AG04450 (cell line): Measurements from ENCODE around the gene TRIOBP. TPM values are rescaled to one million over a fixed set of nuclear protein-coding genes. Genes with fewer than 3 reads are reported as not detected.

Experiments used
- CTCF ChIA-PET: fragments of 300-600, 350-600 bp; formaldehyde crosslinking; extraction: SDS; loops from one replicate; lab custom pipeline; 2022; ENCODE audit warnings: antibody characterized with exemption, inconsistent platforms; lab: Charles Lee
- POLR2A ChIA-PET: fragments of 350-600 bp; formaldehyde crosslinking; extraction: SDS; loops from one replicate; lab custom pipeline; 2021; ENCODE audit warnings: antibody characterized with exemption, inconsistent platforms; lab: Yijun Ruan, JAX
- DNase-seq: peaks from one replicate; pipeline ENCODE4 v3.0.0-alpha.2; 2011; ENCODE audit warnings: low read depth, low spot score
- H3K27ac ChIP-seq: one replicate; pipeline ENCODE4 v1.5.1; 2012; ENCODE audit warnings: low read depth, low read length, control low read depth
- H3K27me3 ChIP-seq: one replicate; pipeline ENCODE4 v1.6.0; 2012; ENCODE audit warnings: low read length; ENCODE audit not compliant: control insufficient read depth, insufficient read depth
- H3K4me3 ChIP-seq: 2 replicates; pipeline ENCODE4 v1.5.1; 2011; ENCODE audit warnings: mild to moderate bottlenecking, low read depth, low read length, control low read depth
- H3K9me3 ChIP-seq: 2 replicates; pipeline ENCODE4 v1.5.1; 2012; ENCODE audit warnings: low read length; ENCODE audit not compliant: control insufficient read depth, insufficient read depth
- CTCF ChIP-seq: IDR thresholded peaks from 2 replicates; pipeline ENCODE4 v1.5.1; 2011; ENCODE audit warnings: low read depth, low read length, control low read depth, inconsistent platforms
- polyA plus RNA-seq: library from polyadenylated mRNA; depleted of rRNA; stranded (reverse); fragments of >200 nt; gene quantifications from 2 replicates; pipeline ENCODE4 v1.2.3, GENCODE V29; 2011

The TRIOBP gene
- polyA plus RNA-seq, 1 experiment, result 37.0 TPM

- ChIA-PET CTCF (interaction anchor here (1.2 kb wide), 1 partner anchor 10 kb away, joined by 4 read pairs; no protein-coding TSS in a partner anchor), POLR2A (no interaction called here)
- no peak for TF ChIP-seq CTCF
- DNase-seq, result no peak
- H3K9me3 ChIP-seq, result no peaks in the 10 kb centered on the region; the same call in 1 of the 2 replicates
- H3K4me3 ChIP-seq, result no peak overlapping the region
- H3K27me3 ChIP-seq, result no peaks in the 10 kb centered on the region
- H3K27ac ChIP-seq, result no peak overlapping the region
These were observed 60.8 kb downstream of the TRIOBP start for GRCh38 chr22:37757663-37758062.

- Histone ChIP-seq H3K4me3 (no peak overlapping the region), H3K9me3 (no peaks in the 10 kb centered on the region; the same call in 1 of the 2 replicates), H3K27me3 (no peaks in the 10 kb centered on the region), H3K27ac (no peak overlapping the region)
- POLR2A ChIA-PET, result no interaction called here
- no peak for DNase-seq
- CTCF ChIA-PET, result no interaction called here
- no peak for TF ChIP-seq CTCF
These were observed 61.8 kb downstream of the TRIOBP start for GRCh38 chr22:37758694-37759093.

GRCh38 chr22:37759281-37759680 lies 62.4 kb downstream of the TRIOBP start:
- no peak overlapping the region for H3K27ac ChIP-seq
- ChIA-PET CTCF (no interaction called here), POLR2A (no interaction called here)
- TF ChIP-seq CTCF, result no peak
- H3K4me3 ChIP-seq, result no peak overlapping the region
- no peaks in the 10 kb centered on the region for H3K9me3 ChIP-seq
- no peaks in the 10 kb centered on the region for H3K27me3 ChIP-seq
- DNase-seq, result no peak

GRCh38 chr22:37760152-37760551 lies 63.3 kb downstream of the TRIOBP start:
- Histone ChIP-seq H3K4me3 (no peak overlapping the region), H3K9me3 (no peaks in the 10 kb centered on the region), H3K27ac (no peak overlapping the region), H3K27me3 (no peaks in the 10 kb centered on the region)
- no peak for TF ChIP-seq CTCF
- ChIA-PET POLR2A (no interaction called here), CTCF (no interaction called here)
- DNase-seq, result no peak

- H3K27me3 ChIP-seq, result no peaks in the 10 kb centered on the region
- ChIA-PET CTCF (interaction anchor here (0.6 kb wide), 1 partner anchor 28 kb away, joined by 3 read pairs; no protein-coding TSS in a partner anchor), POLR2A (interaction anchor here (0.7 to 1.0 kb wide), 2 partner anchors 14 to 65 kb away, joined by 3 read pairs; no protein-coding TSS in a partner anchor)
- no peak overlapping the region for H3K4me3 ChIP-seq
- DNase-seq, result no peak
- H3K27ac ChIP-seq, result no peak overlapping the region
- no peaks in the 10 kb centered on the region for H3K9me3 ChIP-seq
- no peak for TF ChIP-seq CTCF
These were observed 65.6 kb downstream of the TRIOBP start for GRCh38 chr22:37762389-37762836.
